Kidney epithelial cell (primary cell): Measurements from ENCODE around the gene TERT. TPM values are rescaled to one million over a fixed set of nuclear protein-coding genes. Genes with fewer than 3 reads are reported as not detected.

ENCODE experiments used
- DNase-seq: peaks from one replicate; pipeline ENCODE4 v3.0.0-alpha.2; 2010; ENCODE audit warnings: low read depth
- H3K27me3 ChIP-seq: 2 replicates; pipeline ENCODE4 v1.6.0; 2011; ENCODE audit warnings: low read length; ENCODE audit not compliant: control insufficient read depth, insufficient read depth
- H3K36me3 ChIP-seq: 2 replicates; pipeline ENCODE4 v1.5.1; 2011; ENCODE audit warnings: low read length; ENCODE audit not compliant: control insufficient read depth, insufficient read depth
- H3K4me3 ChIP-seq: 2 replicates; pipeline ENCODE4 v1.5.1; 2011; ENCODE audit warnings: low read depth, mild to moderate bottlenecking, control low read depth, low read length
- CTCF ChIP-seq: IDR thresholded peaks from 2 replicates; pipeline ENCODE4 v1.5.1; 2011; ENCODE audit warnings: mild to moderate bottlenecking, moderate library complexity, low read length, control low read depth, inconsistent platforms; ENCODE audit not compliant: insufficient read depth, poor library complexity, severe bottlenecking
- total RNA-seq: library from RNA; depleted of rRNA; stranded (reverse); fragments of >200 nt; gene quantifications from 2 replicates; pipeline ENCODE4 v1.2.3, GENCODE V29; 2015

TERT gene
- total RNA-seq, 1 donor from 2014 or later: not detected

- Histone ChIP-seq H3K4me3 (no peak overlapping the region), H3K27me3 (no peaks in the 10 kb centered on the region), H3K36me3 (no peaks in the 10 kb centered on the region)
- no peak for TF ChIP-seq CTCF
- no peak for DNase-seq
Observed at GRCh38 chr5:1325870-1326531, 31.1 kb upstream of the TERT start.

- Histone ChIP-seq H3K27me3 (no peaks in the 10 kb centered on the region), H3K36me3 (no peaks in the 10 kb centered on the region), H3K4me3 (no peak overlapping the region)
- DNase-seq: no peak
- TF ChIP-seq CTCF: no peak
Observed at GRCh38 chr5:1325191-1325741, 30.4 kb upstream of the TERT start.

- Histone ChIP-seq H3K27me3 (no peaks in the 10 kb centered on the region), H3K36me3 (peaks cover 3% of the 10 kb centered on the region), H3K4me3 (no peak overlapping the region)
- no peak for DNase-seq
- no peak for TF ChIP-seq CTCF
Observed at GRCh38 chr5:1324719-1325190, 29.9 kb upstream of the TERT start.

DNA sequence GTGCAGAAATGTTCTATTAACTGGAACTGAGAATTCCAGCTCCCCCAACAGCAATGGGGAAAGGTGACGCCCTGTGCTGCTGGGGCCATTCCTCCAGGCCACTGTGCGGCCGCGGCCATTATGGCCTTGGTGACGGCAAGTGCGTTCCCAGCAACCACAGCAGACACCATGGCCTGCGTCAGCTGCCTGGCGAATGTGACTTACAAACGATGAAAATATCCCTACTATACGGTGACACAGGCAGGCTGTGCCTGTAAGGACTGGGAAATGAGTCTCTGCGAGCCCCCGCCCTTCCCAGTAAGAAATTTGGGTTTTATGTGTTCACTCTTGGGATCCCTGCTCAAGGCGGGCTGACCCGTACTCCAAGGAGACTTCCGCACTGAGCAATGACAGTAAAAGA lies 29.4 kb upstream of the TERT start:
- no peak overlapping the region for H3K4me3 ChIP-seq
- DNase-seq: no peak
- H3K27me3 ChIP-seq: no peaks in the 10 kb centered on the region
- TF ChIP-seq CTCF: no peak
- peaks cover 3% of the 10 kb centered on the region for H3K36me3 ChIP-seq

DNA sequence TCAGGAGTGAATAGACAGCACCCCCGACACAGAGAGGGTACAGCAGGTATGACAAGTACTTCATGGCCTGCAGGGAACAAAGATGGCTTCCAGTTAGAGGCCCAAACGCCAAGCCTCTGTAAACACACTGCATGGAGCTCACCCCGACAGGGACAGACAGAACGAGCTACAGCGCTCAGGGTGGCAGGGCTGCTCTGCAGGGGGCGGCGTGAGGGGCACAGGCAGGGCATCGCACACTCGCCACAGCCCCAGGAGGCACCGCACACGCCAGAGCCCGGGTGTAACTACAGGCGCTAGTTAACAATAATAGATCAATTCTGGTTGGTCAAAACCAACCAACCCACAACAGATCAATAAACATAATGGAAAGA lies 28.9 kb upstream of the TERT start:
- no peak for TF ChIP-seq CTCF
- Histone ChIP-seq H3K36me3 (peaks cover 3% of the 10 kb centered on the region), H3K4me3 (no peak overlapping the region), H3K27me3 (no peaks in the 10 kb centered on the region)
- DNase-seq: no peak
